HCT116 (cell line): ENCODE data around the gene MTFR1L. TPM values are rescaled to one million over a fixed set of nuclear protein-coding genes. Genes with fewer than 3 reads are reported as not detected.

ENCODE experiments used
- ATAC-seq: fragments of 200-7000 bp; cut with Tn5 transposase; 2 replicates; pipeline ENCODE4 v1.9.1; 2020; ENCODE audit warnings: mild to moderate bottlenecking, moderate library complexity
- BruUV-seq: library from RNA; stranded (reverse); fragments of 400-500 nt; replicated peaks from 2 replicates; lab custom pipeline; 2021; lab: Mats Ljungman, UMichigan
- CTCF ChIA-PET: fragments of 300-600 bp; sonication (Branson Sonifier 250); formaldehyde crosslinking; loops from one replicate; lab custom pipeline; 2021; ENCODE audit warnings: antibody characterized with exemption; lab: Charles Lee
- POLR2A ChIA-PET: fragments of 300-600, 350-600 bp; sonication (Branson Sonifier 250); formaldehyde crosslinking; loops from one replicate; lab custom pipeline; 2021; ENCODE audit warnings: antibody characterized with exemption; lab: Charles Lee
- RAD21 ChIA-PET, 2 experiments: fragments of 300-600 bp; sonication (Branson Sonifier 250); formaldehyde crosslinking; loops; one replicate each; lab custom pipeline; 2023; ENCODE audit warnings: low total read pairs in 2 of 2; ENCODE audit not compliant: uncharacterized antibody in 2 of 2, unreplicated experiment in 2 of 2, low non-redundant PET in 1 of 2; lab: Charles Lee
- DNase-seq: peaks from one replicate; pipeline ENCODE4 v3.0.0-alpha.2; 2010; ENCODE audit warnings: low read depth, low spot score
- H2AFZ ChIP-seq: fragments of 200-600 bp; shearing (Covaris generic), sonication (generic); 2 replicates; pipeline ENCODE4 v1.6.1; 2017; ENCODE audit warnings: low read depth, mixed run types, mixed read lengths, antibody characterized with exemption, low read length; ENCODE audit not compliant: poor library complexity, severe bottlenecking
- H3K27ac ChIP-seq: 2 replicates; pipeline ENCODE4 v1.5.1; 2012; ENCODE audit warnings: low read depth, low read length
- H3K27me3 ChIP-seq: fragments of 200-600 bp; sonication (generic); 2 replicates; pipeline ENCODE4 v1.6.1; 2016; ENCODE audit warnings: mixed run types, low read length, mixed read lengths; ENCODE audit not compliant: insufficient read depth
- H3K36me3 ChIP-seq, 2 experiments: fragments of 200-500 bp in 1 of 2; fragments of 200-600 bp in 1 of 2; sonication (Bioruptor generic) in 1 of 2; sonication (generic) in 1 of 2; 2 replicates each; pipeline versions ENCODE4 v1.5.1 to v1.6.1; 2014 to 2016; ENCODE audit warnings: low read length in 2 of 2, inconsistent platforms in 1 of 2, mixed read lengths in 1 of 2, mixed run types in 1 of 2; ENCODE audit not compliant: insufficient read depth in 2 of 2, control insufficient read depth in 1 of 2
- H3K4me1 ChIP-seq, 2 experiments: fragments of 200-600 bp in 1 of 2; sonication (generic) in 1 of 2; 2 replicates each; pipeline versions ENCODE4 v1.5.1 to v1.6.1; 2012 to 2017; ENCODE audit warnings: low read length in 2 of 2, inconsistent platforms in 1 of 2, mild to moderate bottlenecking in 1 of 2, mixed read lengths in 1 of 2, mixed run types in 1 of 2, moderate library complexity in 1 of 2; ENCODE audit not compliant: insufficient read depth in 2 of 2, control insufficient read depth in 1 of 2
- H3K4me2 ChIP-seq: fragments of 200-600 bp; sonication (generic); 2 replicates; pipeline ENCODE4 v1.6.1; 2017; ENCODE audit warnings: mixed run types, low read length, mixed read lengths
- H3K4me3 ChIP-seq, 2 experiments: fragments of 200-600 bp in 1 of 2; sonication (generic) in 1 of 2; replicated peaks in 1 of 2; 2 replicates each; pipeline ENCODE4 v1.5.1; 2011 to 2016; ENCODE audit warnings: low read length in 2 of 2, control low read depth in 1 of 2, low read depth in 1 of 2, mild to moderate bottlenecking in 1 of 2, mixed read lengths in 1 of 2, mixed run types in 1 of 2
- H3K79me2 ChIP-seq: fragments of 200-600 bp; sonication (generic); 2 replicates; pipeline ENCODE4 v1.6.1; 2017; ENCODE audit warnings: mild to moderate bottlenecking, mixed run types, low read length, moderate library complexity, mixed read lengths; ENCODE audit not compliant: insufficient read depth
- H3K9ac ChIP-seq: fragments of 200-600 bp; sonication (generic); 2 replicates; pipeline ENCODE4 v1.6.1; 2016; ENCODE audit warnings: low read length, mixed read lengths
- H3K9me2 ChIP-seq: fragments of 200-600 bp; sonication (generic), shearing (Covaris generic); 2 replicates; pipeline ENCODE4 v1.6.1; 2017; ENCODE audit warnings: mixed run types, mild to moderate bottlenecking, moderate library complexity; ENCODE audit not compliant: insufficient read depth
- H3K9me3 ChIP-seq, 2 experiments: fragments of 200-500 bp in 1 of 2; fragments of 200-600 bp in 1 of 2; sonication (Bioruptor generic) in 1 of 2; sonication (generic) in 1 of 2; 2 replicates each; pipeline ENCODE4 v1.6.1; 2014 to 2017; ENCODE audit warnings: low read length in 2 of 2, mixed read lengths in 2 of 2, inconsistent platforms in 1 of 2, low read depth in 1 of 2, mild to moderate bottlenecking in 1 of 2, mixed run types in 1 of 2, moderate library complexity in 1 of 2; ENCODE audit not compliant: control insufficient read depth in 1 of 2, insufficient read depth in 1 of 2
- H4K20me1 ChIP-seq: fragments of 200-600 bp; sonication (generic), shearing (Covaris generic); 2 replicates; pipeline ENCODE4 v1.6.1; 2017; ENCODE audit warnings: mixed run types, mild to moderate bottlenecking, moderate library complexity; ENCODE audit not compliant: insufficient read depth
- CBX3 ChIP-seq: IDR thresholded peaks from 2 replicates; pipeline ENCODE4 v1.6.1; 2012; ENCODE audit warnings: low read depth
- EZH2phosphoT487 ChIP-seq: fragments of 200-600 bp; IDR thresholded peaks from 2 replicates; pipeline ENCODE4 v1.6.1; 2018; ENCODE audit warnings: antibody characterized with exemption, borderline replicate concordance
- POLR2A ChIP-seq: IDR thresholded peaks from 2 replicates; pipeline ENCODE4 v1.7.0; 2011; ENCODE audit warnings: borderline replicate concordance; ENCODE audit not compliant: insufficient read depth, insufficient read length; ENCODE audit errors: extremely low read depth
- RAD21 ChIP-seq: IDR thresholded peaks from 2 replicates; pipeline ENCODE4 v1.6.1; 2012; ENCODE audit warnings: low read depth, mild to moderate bottlenecking
- SIN3A ChIP-seq: IDR thresholded peaks from 2 replicates; pipeline ENCODE4 v1.6.1; 2012; ENCODE audit warnings: low read depth
- SP1 ChIP-seq: IDR thresholded peaks from 2 replicates; pipeline ENCODE4 v1.6.1; 2012; ENCODE audit warnings: low read depth
- TCF7L2 ChIP-seq: IDR thresholded peaks from 2 replicates; pipeline ENCODE4 v1.7.0; 2011; ENCODE audit warnings: borderline replicate concordance, inconsistent platforms; ENCODE audit not compliant: insufficient read depth, insufficient read length; ENCODE audit errors: extremely low read depth
- ZFX ChIP-seq: fragments of 450-650 bp; IDR thresholded peaks from 2 replicates; pipeline ENCODE4 v1.6.1; 2017
- intact Hi-C: fragments of 100-400 bp; cut with micrococcal nuclease; formaldehyde crosslinking; loops from 2 replicates; pipeline ENCODE4 v1.10.0; 2022
- total RNA-seq: library from RNA; stranded (reverse); gene quantifications from one replicate; pipeline ENCODE4 v1.2.1, GENCODE V29; 2021; ENCODE audit not compliant: unreplicated experiment
- TF ChIP-seq, protein P1 (sequence below): IDR thresholded peaks from 2 replicates; pipeline ENCODE4 v1.6.1; 2012; ENCODE audit warnings: low read depth
- TF ChIP-seq, protein P2 (sequence below), 3 experiments: fragments of 200-600 bp in 1 of 3; sonication (generic) in 1 of 3; IDR thresholded peaks in 2 of 3; conservative IDR thresholded peaks in 1 of 3; 2 replicates each; pipeline ENCODE4 v1.5.1; 2012 to 2017; ENCODE audit warnings: low read depth in 2 of 3, low read length in 2 of 3, antibody characterized with exemption in 1 of 3, borderline replicate concordance in 1 of 3, control low read depth in 1 of 3, mild to moderate bottlenecking in 1 of 3, mixed read lengths in 1 of 3, mixed run types in 1 of 3, moderate library complexity in 1 of 3; ENCODE audit not compliant: insufficient read depth in 1 of 3

MTFR1L gene
- total RNA-seq, 1 experiment from 2014 or later, result 35.8 TPM

DNA sequence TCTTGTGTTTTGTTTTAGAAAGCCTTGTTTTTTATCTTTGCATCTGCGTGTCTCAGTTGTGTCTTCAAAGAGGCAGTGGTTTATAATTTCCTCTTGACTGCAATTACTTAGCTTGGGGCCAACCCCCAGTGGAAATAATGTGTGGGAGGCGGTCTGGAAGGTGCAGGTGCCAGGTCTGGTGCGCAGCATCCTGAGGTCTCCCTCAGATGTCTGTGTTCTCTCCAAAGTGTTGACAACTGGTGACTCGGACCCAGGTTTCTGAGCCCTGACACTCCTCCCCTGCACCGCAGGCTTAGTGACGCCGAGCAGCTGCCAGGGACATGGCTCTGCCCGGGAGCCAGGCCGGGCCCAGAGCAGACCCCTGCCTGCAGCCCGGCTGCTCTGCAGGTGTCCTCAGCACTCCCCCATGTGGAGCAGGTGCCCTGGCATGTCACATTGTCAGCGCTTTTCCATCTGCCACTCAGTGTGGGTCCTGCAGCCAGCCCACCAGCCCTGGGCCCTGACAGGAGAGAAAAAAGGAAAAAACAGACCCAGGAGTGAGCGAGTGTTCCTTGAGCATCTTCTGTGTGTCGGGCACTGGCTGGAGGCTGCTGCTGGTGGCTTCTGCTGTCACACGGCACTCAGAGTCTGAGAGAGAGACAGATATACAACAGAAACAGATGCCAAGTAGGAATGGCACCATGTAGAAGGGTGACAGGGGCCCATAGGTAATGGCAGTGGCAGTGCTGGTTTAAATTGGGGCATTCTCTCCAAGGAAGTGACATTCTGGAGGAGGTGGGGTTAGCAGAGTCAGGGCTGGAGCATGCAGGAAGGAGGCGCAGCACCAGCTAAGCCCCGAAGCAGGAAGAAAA lies 44.6 kb upstream of the MTFR1L start:
- no peak overlapping the region for H3K4me3 ChIP-seq
- no peak overlapping the region for H3K4me2 ChIP-seq
- no TSS peak for BruUV-seq
- H3K9ac ChIP-seq, result no peak overlapping the region
- ChIA-PET POLR2A (no interaction called here), RAD21 (no interaction called here), CTCF (no interaction called here)
- H3K9me3 ChIP-seq, result no peaks in the 10 kb centered on the region
- H3K36me3 ChIP-seq, result no peaks in the 10 kb centered on the region
- H3K79me2 ChIP-seq, result no peaks in the 10 kb centered on the region
- no peak overlapping the region for H2AFZ ChIP-seq
- no peaks in the 10 kb centered on the region for H3K27me3 ChIP-seq
- intact Hi-C loops, result no loop called here
- H3K4me1 ChIP-seq, result peaks cover 10 to 13% of the 10 kb centered on the region in 2 experiments
- DNase-seq (no peak), ATAC-seq (no peak)
- no peak for TF ChIP-seq EZH2phosphoT487
- TF ChIP-seq, protein P1, sequence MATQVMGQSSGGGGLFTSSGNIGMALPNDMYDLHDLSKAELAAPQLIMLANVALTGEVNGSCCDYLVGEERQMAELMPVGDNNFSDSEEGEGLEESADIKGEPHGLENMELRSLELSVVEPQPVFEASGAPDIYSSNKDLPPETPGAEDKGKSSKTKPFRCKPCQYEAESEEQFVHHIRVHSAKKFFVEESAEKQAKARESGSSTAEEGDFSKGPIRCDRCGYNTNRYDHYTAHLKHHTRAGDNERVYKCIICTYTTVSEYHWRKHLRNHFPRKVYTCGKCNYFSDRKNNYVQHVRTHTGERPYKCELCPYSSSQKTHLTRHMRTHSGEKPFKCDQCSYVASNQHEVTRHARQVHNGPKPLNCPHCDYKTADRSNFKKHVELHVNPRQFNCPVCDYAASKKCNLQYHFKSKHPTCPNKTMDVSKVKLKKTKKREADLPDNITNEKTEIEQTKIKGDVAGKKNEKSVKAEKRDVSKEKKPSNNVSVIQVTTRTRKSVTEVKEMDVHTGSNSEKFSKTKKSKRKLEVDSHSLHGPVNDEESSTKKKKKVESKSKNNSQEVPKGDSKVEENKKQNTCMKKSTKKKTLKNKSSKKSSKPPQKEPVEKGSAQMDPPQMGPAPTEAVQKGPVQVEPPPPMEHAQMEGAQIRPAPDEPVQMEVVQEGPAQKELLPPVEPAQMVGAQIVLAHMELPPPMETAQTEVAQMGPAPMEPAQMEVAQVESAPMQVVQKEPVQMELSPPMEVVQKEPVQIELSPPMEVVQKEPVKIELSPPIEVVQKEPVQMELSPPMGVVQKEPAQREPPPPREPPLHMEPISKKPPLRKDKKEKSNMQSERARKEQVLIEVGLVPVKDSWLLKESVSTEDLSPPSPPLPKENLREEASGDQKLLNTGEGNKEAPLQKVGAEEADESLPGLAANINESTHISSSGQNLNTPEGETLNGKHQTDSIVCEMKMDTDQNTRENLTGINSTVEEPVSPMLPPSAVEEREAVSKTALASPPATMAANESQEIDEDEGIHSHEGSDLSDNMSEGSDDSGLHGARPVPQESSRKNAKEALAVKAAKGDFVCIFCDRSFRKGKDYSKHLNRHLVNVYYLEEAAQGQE, result no peak
- no peak for TF ChIP-seq SIN3A
- no peak for TF ChIP-seq RAD21
- TF ChIP-seq ZFX, result no peak
- TF ChIP-seq, protein P2, sequence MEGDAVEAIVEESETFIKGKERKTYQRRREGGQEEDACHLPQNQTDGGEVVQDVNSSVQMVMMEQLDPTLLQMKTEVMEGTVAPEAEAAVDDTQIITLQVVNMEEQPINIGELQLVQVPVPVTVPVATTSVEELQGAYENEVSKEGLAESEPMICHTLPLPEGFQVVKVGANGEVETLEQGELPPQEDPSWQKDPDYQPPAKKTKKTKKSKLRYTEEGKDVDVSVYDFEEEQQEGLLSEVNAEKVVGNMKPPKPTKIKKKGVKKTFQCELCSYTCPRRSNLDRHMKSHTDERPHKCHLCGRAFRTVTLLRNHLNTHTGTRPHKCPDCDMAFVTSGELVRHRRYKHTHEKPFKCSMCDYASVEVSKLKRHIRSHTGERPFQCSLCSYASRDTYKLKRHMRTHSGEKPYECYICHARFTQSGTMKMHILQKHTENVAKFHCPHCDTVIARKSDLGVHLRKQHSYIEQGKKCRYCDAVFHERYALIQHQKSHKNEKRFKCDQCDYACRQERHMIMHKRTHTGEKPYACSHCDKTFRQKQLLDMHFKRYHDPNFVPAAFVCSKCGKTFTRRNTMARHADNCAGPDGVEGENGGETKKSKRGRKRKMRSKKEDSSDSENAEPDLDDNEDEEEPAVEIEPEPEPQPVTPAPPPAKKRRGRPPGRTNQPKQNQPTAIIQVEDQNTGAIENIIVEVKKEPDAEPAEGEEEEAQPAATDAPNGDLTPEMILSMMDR (IDR thresholded peaks at IDR 0.05 in 2 of 3, conservative IDR thresholded peaks at IDR 0.05 in 1 of 3; ENCODE audit: borderline replicate concordance in 1 of 3, insufficient read depth in 1 of 3, low read depth in 2 of 3, low read length in 2 of 3), result no peak
- no peak for TF ChIP-seq SP1
- no peak for TF ChIP-seq CBX3
- TF ChIP-seq TCF7L2, result no peak
- TF ChIP-seq POLR2A, result no peak
- no peaks in the 10 kb centered on the region for H4K20me1 ChIP-seq
- H3K27ac ChIP-seq, result no peak overlapping the region
- H3K9me2 ChIP-seq, result no peaks in the 10 kb centered on the region
